GM23338 (cell line): Measurements from ENCODE around the gene VSTM2B. TPM values are rescaled to one million over a fixed set of nuclear protein-coding genes. Genes with fewer than 3 reads are reported as not detected.

Source experiments
- ATAC-seq: fragments of 200-7000 bp; cut with Tn5 transposase; 3 replicates; pipeline ENCODE4 v1.9.1; 2020
- DNase-seq: peaks from one replicate; pipeline ENCODE4 v3.0.0-alpha.2; 2015; ENCODE audit warnings: low spot score
- H2AFZ ChIP-seq: fragments of 200-600 bp; sonication (generic); 2 replicates; pipeline ENCODE4 v1.8.0; 2016; ENCODE audit warnings: antibody characterized with exemption, mild to moderate bottlenecking, moderate library complexity
- H3F3A ChIP-seq: fragments of 200-600 bp; sonication (generic); replicated peaks from 2 replicates; pipeline ENCODE4 v1.8.0; 2017; ENCODE audit warnings: antibody characterized with exemption, mixed run types, low read depth
- H3K27ac ChIP-seq: fragments of 200-600 bp; sonication (generic); 2 replicates; pipeline ENCODE4 v1.6.1; 2016; ENCODE audit warnings: low read depth
- H3K27me3 ChIP-seq: fragments of 200-600 bp; sonication (generic); 2 replicates; pipeline ENCODE4 v1.8.0; 2016; ENCODE audit warnings: mild to moderate bottlenecking, mixed run types, moderate library complexity; ENCODE audit not compliant: insufficient read depth
- H3K36me3 ChIP-seq: fragments of 200-600 bp; sonication (generic); 2 replicates; pipeline ENCODE4 v1.8.0; 2016; ENCODE audit warnings: mild to moderate bottlenecking; ENCODE audit not compliant: insufficient read depth
- H3K4me1 ChIP-seq: fragments of 200-600 bp; sonication (generic); 2 replicates; pipeline ENCODE4 v1.8.0; 2016; ENCODE audit warnings: mild to moderate bottlenecking, moderate library complexity; ENCODE audit not compliant: insufficient read depth
- H3K4me2 ChIP-seq: fragments of 200-600 bp; sonication (generic); 2 replicates; pipeline ENCODE4 v1.7.1; 2017; ENCODE audit warnings: mixed run types
- H3K4me3 ChIP-seq: fragments of 200-600 bp; sonication (generic); 2 replicates; pipeline ENCODE4 v1.6.1; 2016; ENCODE audit warnings: mixed run types
- H3K79me2 ChIP-seq: fragments of 200-600 bp; sonication (generic); replicated peaks from 2 replicates; pipeline ENCODE4 v1.8.0; 2017; ENCODE audit warnings: mild to moderate bottlenecking; ENCODE audit not compliant: insufficient read depth
- H3K9me2 ChIP-seq: fragments of 200-600 bp; sonication (generic); 2 replicates; pipeline ENCODE4 v1.8.0; 2017; ENCODE audit not compliant: insufficient read depth
- H4K20me1 ChIP-seq: fragments of 200-600 bp; sonication (generic); replicated peaks from 2 replicates; pipeline ENCODE4 v1.8.0; 2017; ENCODE audit warnings: mild to moderate bottlenecking; ENCODE audit not compliant: insufficient read depth
- H3K27ac Mint-ChIP-seq: 2 replicates; pipeline ENCODE4 v1.8.0; 2020; ENCODE audit warnings: inconsistent platforms, mild to moderate bottlenecking, moderate library complexity, mixed read lengths
- H3K27me3 Mint-ChIP-seq: 3 replicates; pipeline ENCODE4 v1.8.0; 2022; ENCODE audit warnings: low read depth, mild to moderate bottlenecking, moderate library complexity, mixed read lengths, inconsistent platforms; ENCODE audit not compliant: insufficient read depth, poor library complexity
- H3K36me3 Mint-ChIP-seq: 3 replicates; pipeline ENCODE4 v1.8.0; 2021; ENCODE audit warnings: low read depth, mild to moderate bottlenecking, inconsistent platforms, moderate library complexity, mixed read lengths
- H3K4me1 Mint-ChIP-seq: 3 replicates; pipeline ENCODE4 v1.8.0; 2020; ENCODE audit warnings: mild to moderate bottlenecking, inconsistent platforms, mixed read lengths
- H3K4me3 Mint-ChIP-seq: 3 replicates; pipeline ENCODE4 v1.8.0; 2021; ENCODE audit warnings: moderate library complexity, mild to moderate bottlenecking, inconsistent platforms, mixed read lengths
- H3K9me3 Mint-ChIP-seq: 3 replicates; pipeline ENCODE4 v1.8.0; 2020; ENCODE audit warnings: moderate library complexity, mild to moderate bottlenecking, inconsistent platforms, mixed read lengths
- CREB1 ChIP-seq: fragments of 250-450 bp; sonication (Bioruptor Pico); IDR thresholded peaks from 2 replicates; pipeline ENCODE4 v1.5.0; 2020; ENCODE audit warnings: low read depth, mild to moderate bottlenecking, moderate library complexity
- EZH2phosphoT487 ChIP-seq: fragments of 200-600 bp; sonication (generic); IDR thresholded peaks from one replicate; pipeline ENCODE4 v1.8.1; 2018; ENCODE audit warnings: antibody characterized with exemption; ENCODE audit not compliant: unreplicated experiment
- ZNF331 ChIP-seq: fragments of 250-450 bp; sonication (Bioruptor Pico); IDR thresholded peaks from 2 replicates; pipeline ENCODE4 v1.5.0; 2020; ENCODE audit warnings: low read depth, mild to moderate bottlenecking, moderate library complexity
- polyA plus RNA-seq: library from polyadenylated mRNA; unstranded; fragments of >200 nt; fragmentation: Nextera tagmentation; extraction: Ambion mirVana; gene quantifications from 2 replicates; pipeline ENCODE4 v1.2.1, GENCODE V29; 2016
- total RNA-seq: library from RNA; depleted of rRNA; stranded (reverse); fragments of >200 nt; shearing (Covaris generic); gene quantifications from 2 replicates; pipeline ENCODE4 v1.2.3, GENCODE V29; 2014
- TF ChIP-seq, protein P1 (sequence below): IDR thresholded peaks from one replicate; pipeline ENCODE4 v1.6.1; 2018; ENCODE audit warnings: antibody characterized with exemption; ENCODE audit not compliant: unreplicated experiment
- TF ChIP-seq, protein P2 (sequence below): fragments of 250-450 bp; sonication (Bioruptor Pico); IDR thresholded peaks from 2 replicates; pipeline ENCODE4 v1.5.0; 2020; ENCODE audit warnings: mild to moderate bottlenecking, moderate library complexity

The VSTM2B gene
- total and polyA plus RNA-seq, 2 experiments from 2014 or later: 1.2 to 1.8 TPM

GRCh38 chr19:29562299-29563297 lies 36.8 kb downstream of the VSTM2B start:
- H3K4me3 Mint-ChIP-seq: no peak overlapping the region
- H3K9me3 Mint-ChIP-seq: peaks cover 32% of the 10 kb centered on the region
- Histone ChIP-seq H3K36me3 (no peaks in the 10 kb centered on the region), H3K4me1 (no peaks in the 10 kb centered on the region), H3K27ac (no peak overlapping the region), H3K9me2 (no peaks in the 10 kb centered on the region), H3K79me2 (no peaks in the 10 kb centered on the region), H3K4me3 (no peak overlapping the region), H2AFZ (no peak overlapping the region), H4K20me1 (no peaks in the 10 kb centered on the region), H3K27me3 (no peaks in the 10 kb centered on the region), H3F3A (no peaks in the 10 kb centered on the region), H3K4me2 (no peak overlapping the region)
- TF ChIP-seq ZNF331 (CRISPR knock-in tag): no peak
- TF ChIP-seq, protein P1, sequence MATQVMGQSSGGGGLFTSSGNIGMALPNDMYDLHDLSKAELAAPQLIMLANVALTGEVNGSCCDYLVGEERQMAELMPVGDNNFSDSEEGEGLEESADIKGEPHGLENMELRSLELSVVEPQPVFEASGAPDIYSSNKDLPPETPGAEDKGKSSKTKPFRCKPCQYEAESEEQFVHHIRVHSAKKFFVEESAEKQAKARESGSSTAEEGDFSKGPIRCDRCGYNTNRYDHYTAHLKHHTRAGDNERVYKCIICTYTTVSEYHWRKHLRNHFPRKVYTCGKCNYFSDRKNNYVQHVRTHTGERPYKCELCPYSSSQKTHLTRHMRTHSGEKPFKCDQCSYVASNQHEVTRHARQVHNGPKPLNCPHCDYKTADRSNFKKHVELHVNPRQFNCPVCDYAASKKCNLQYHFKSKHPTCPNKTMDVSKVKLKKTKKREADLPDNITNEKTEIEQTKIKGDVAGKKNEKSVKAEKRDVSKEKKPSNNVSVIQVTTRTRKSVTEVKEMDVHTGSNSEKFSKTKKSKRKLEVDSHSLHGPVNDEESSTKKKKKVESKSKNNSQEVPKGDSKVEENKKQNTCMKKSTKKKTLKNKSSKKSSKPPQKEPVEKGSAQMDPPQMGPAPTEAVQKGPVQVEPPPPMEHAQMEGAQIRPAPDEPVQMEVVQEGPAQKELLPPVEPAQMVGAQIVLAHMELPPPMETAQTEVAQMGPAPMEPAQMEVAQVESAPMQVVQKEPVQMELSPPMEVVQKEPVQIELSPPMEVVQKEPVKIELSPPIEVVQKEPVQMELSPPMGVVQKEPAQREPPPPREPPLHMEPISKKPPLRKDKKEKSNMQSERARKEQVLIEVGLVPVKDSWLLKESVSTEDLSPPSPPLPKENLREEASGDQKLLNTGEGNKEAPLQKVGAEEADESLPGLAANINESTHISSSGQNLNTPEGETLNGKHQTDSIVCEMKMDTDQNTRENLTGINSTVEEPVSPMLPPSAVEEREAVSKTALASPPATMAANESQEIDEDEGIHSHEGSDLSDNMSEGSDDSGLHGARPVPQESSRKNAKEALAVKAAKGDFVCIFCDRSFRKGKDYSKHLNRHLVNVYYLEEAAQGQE: no peak
- TF ChIP-seq, protein P2, sequence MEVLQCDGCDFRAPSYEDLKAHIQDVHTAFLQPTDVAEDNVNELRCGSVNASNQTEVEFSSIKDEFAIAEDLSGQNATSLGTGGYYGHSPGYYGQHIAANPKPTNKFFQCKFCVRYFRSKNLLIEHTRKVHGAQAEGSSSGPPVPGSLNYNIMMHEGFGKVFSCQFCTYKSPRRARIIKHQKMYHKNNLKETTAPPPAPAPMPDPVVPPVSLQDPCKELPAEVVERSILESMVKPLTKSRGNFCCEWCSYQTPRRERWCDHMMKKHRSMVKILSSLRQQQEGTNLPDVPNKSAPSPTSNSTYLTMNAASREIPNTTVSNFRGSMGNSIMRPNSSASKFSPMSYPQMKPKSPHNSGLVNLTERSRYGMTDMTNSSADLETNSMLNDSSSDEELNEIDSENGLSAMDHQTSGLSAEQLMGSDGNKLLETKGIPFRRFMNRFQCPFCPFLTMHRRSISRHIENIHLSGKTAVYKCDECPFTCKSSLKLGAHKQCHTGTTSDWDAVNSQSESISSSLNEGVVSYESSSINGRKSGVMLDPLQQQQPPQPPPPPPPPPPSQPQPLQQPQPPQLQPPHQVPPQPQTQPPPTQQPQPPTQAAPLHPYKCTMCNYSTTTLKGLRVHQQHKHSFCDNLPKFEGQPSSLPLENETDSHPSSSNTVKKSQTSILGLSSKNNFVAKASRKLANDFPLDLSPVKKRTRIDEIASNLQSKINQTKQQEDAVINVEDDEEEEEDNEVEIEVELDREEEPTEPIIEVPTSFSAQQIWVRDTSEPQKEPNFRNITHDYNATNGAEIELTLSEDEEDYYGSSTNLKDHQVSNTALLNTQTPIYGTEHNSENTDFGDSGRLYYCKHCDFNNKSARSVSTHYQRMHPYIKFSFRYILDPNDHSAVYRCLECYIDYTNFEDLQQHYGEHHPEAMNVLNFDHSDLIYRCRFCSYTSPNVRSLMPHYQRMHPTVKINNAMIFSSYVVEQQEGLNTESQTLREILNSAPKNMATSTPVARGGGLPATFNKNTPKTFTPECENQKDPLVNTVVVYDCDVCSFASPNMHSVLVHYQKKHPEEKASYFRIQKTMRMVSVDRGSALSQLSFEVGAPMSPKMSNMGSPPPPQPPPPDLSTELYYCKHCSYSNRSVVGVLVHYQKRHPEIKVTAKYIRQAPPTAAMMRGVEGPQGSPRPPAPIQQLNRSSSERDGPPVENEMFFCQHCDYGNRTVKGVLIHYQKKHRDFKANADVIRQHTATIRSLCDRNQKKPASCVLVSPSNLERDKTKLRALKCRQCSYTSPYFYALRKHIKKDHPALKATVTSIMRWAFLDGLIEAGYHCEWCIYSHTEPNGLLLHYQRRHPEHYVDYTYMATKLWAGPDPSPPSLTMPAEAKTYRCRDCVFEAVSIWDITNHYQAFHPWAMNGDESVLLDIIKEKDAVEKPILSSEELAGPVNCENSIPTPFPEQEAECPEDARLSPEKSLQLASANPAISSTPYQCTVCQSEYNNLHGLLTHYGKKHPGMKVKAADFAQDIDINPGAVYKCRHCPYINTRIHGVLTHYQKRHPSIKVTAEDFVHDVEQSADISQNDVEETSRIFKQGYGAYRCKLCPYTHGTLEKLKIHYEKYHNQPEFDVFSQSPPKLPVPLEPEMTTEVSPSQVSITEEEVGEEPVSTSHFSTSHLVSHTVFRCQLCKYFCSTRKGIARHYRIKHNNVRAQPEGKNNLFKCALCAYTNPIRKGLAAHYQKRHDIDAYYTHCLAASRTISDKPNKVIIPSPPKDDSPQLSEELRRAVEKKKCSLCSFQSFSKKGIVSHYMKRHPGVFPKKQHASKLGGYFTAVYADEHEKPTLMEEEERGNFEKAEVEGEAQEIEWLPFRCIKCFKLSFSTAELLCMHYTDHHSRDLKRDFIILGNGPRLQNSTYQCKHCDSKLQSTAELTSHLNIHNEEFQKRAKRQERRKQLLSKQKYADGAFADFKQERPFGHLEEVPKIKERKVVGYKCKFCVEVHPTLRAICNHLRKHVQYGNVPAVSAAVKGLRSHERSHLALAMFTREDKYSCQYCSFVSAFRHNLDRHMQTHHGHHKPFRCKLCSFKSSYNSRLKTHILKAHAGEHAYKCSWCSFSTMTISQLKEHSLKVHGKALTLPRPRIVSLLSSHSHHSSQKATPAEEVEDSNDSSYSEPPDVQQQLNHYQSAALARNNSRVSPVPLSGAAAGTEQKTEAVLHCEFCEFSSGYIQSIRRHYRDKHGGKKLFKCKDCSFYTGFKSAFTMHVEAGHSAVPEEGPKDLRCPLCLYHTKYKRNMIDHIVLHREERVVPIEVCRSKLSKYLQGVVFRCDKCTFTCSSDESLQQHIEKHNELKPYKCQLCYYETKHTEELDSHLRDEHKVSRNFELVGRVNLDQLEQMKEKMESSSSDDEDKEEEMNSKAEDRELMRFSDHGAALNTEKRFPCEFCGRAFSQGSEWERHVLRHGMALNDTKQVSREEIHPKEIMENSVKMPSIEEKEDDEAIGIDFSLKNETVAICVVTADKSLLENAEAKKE (CRISPR knock-in tag): no peak
- no peak for TF ChIP-seq CREB1 (CRISPR knock-in tag)
- no peak for TF ChIP-seq EZH2phosphoT487
- no peak for DNase-seq
- H3K27me3 Mint-ChIP-seq: peaks cover 4% of the 10 kb centered on the region
- no peak for ATAC-seq
- H3K4me1 Mint-ChIP-seq: peaks cover 6% of the 10 kb centered on the region
- peaks cover 3% of the 10 kb centered on the region; the same call in 1 of the 3 replicates for H3K36me3 Mint-ChIP-seq
- no peak overlapping the region for H3K27ac Mint-ChIP-seq
